ENCODE results near the gene HARS1.

DNA sequence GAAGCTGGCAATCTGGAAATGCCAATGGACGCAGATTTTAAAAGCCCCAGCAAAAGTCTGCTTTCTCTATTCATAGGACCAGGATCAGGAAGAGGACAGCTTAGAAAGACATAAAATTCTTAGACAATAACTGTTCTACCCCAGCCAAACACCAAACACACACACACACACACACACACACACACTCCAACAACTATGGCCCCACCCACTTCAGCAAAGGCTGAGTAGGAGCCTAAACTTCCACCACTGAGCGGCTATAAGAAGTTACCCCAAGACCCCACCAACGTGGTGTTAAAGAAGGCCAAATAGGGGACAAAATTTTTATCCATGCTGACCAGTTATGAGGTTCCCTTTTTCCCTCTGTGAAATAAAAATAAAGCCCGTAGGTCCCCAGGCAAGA, 41.9 kb upstream of the HARS1 start:
- TF ChIP-seq, protein P1, sequence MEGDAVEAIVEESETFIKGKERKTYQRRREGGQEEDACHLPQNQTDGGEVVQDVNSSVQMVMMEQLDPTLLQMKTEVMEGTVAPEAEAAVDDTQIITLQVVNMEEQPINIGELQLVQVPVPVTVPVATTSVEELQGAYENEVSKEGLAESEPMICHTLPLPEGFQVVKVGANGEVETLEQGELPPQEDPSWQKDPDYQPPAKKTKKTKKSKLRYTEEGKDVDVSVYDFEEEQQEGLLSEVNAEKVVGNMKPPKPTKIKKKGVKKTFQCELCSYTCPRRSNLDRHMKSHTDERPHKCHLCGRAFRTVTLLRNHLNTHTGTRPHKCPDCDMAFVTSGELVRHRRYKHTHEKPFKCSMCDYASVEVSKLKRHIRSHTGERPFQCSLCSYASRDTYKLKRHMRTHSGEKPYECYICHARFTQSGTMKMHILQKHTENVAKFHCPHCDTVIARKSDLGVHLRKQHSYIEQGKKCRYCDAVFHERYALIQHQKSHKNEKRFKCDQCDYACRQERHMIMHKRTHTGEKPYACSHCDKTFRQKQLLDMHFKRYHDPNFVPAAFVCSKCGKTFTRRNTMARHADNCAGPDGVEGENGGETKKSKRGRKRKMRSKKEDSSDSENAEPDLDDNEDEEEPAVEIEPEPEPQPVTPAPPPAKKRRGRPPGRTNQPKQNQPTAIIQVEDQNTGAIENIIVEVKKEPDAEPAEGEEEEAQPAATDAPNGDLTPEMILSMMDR (IDR thresholded peaks at IDR 0.05), result no peak
- no peak for TF ChIP-seq POLR2A (IDR thresholded peaks at IDR 0.05)
